Prostate gland (tissue), 2 donors: ENCODE measurements around the gene CTNNA1. TPM values are rescaled to one million over a fixed set of nuclear protein-coding genes. Genes with fewer than 3 reads are reported as not detected.

Source experiments
- DNase-seq: peaks from one replicate; pipeline ENCODE4 v3.0.0-alpha.2; 2019; ENCODE audit warnings: low spot score
- H3K27ac ChIP-seq, 2 donors: fragments of 200-600 bp; sonication (generic); 2 replicates each; pipeline ENCODE4 v1.5.1; 2017 to 2019
- H3K27me3 ChIP-seq: fragments of 200-600 bp; sonication (generic); replicated peaks from 2 replicates; pipeline ENCODE4 v1.5.1; 2019; ENCODE audit not compliant: insufficient read depth
- H3K36me3 ChIP-seq, 2 donors: fragments of 200-600 bp; sonication (generic); 1 replicate in 1 of 2; 2 replicates in 1 of 2; pipeline versions ENCODE4 v1.5.1 to v1.8.1; 2017 to 2019
- H3K4me1 ChIP-seq: fragments of 200-600 bp; sonication (generic); replicated peaks from 2 replicates; pipeline ENCODE4 v1.5.1; 2019
- H3K4me3 ChIP-seq, 2 donors: fragments of 200-600 bp; sonication (generic); 2 replicates each; pipeline ENCODE4 v1.5.1; 2017 to 2019
- H3K9me3 ChIP-seq: fragments of 200-600 bp; sonication (generic); 2 replicates; pipeline ENCODE4 v1.5.1; 2017
- CTCF ChIP-seq, 4 experiments: fragments of 200-600 bp in 2 of 4; fragments of 450-650 bp in 2 of 4; sonication (generic) in 2 of 4; IDR thresholded peaks; 1 replicate in 3 of 4; 2 replicates in 1 of 4; pipeline ENCODE4 v1.5.1; 2016 to 2019; ENCODE audit warnings: antibody characterized with exemption in 4 of 4, mild to moderate bottlenecking in 2 of 4, moderate library complexity in 2 of 4
- POLR2A ChIP-seq: fragments of 450-650 bp; IDR thresholded peaks from one replicate; pipeline ENCODE4 v1.6.1; 2016; ENCODE audit warnings: antibody characterized with exemption, mild to moderate bottlenecking
- POLR2AphosphoS5 ChIP-seq: sonication (generic); formaldehyde crosslinking; IDR thresholded peaks from one replicate; pipeline ENCODE4 v1.6.1; 2017; ENCODE audit warnings: antibody characterized with exemption
- WGBS: methylation state at CpG from one replicate; pipeline ENCODE4 v1.1.5; 2018; 5-methylcytosine and 5-hydroxymethylcytosine counted together
- intact Hi-C: fragments of 100-400 bp; cut with DNase I; formaldehyde crosslinking; loops from one replicate; pipeline ENCODE4 v1.14.2; 2022
- total RNA-seq, 2 donors: library from RNA; depleted of rRNA; stranded (reverse); fragments of >200 nt; gene quantifications; one replicate each; pipeline ENCODE4 v1.1.0, GENCODE V29; 2016

The CTNNA1 gene
- total RNA-seq, 2 donors from 2014 or later: 210 to 212 TPM

GRCh38 chr5:138933522-138934290 lies 180.5 kb downstream of the CTNNA1 start:
- H3K27ac ChIP-seq: no peak overlapping the region
- TF ChIP-seq POLR2AphosphoS5 (no peak), POLR2A (no peak), CTCF (IDR thresholded peaks at IDR 0.05) (no peak)
- intact Hi-C loops: no loop called here
- H3K4me3 ChIP-seq: no peak overlapping the region
- no peaks in the 10 kb centered on the region for H3K27me3 ChIP-seq
- H3K36me3 ChIP-seq: peaks cover 3 to 29% of the 10 kb centered on the region in 2 donors
- no peaks in the 10 kb centered on the region for H3K9me3 ChIP-seq
- no peak for DNase-seq
- 88% methylated on average over 18 of the region's 18 CpGs for WGBS
- no peaks in the 10 kb centered on the region for H3K4me1 ChIP-seq

DNA sequence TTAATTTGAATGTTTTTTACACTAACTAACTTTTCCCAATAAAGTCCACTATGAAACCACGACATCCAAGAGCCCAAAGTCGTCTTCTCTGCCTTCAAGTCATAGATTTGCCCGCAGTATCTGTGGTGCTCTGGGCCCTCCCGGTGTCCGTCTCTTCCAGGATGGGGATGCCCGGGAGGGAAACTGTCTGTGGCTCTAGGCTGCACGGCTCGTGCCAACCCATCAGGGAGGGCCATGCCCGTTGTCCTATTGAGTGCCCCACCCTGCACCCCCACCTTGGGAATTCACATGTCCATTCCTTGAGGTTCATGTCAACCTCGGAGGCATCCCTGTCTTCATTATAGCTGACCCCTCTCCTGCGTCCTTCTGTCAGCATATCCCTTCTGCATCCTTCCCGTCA lies 181.7 kb downstream of the CTNNA1 start:
- H3K4me1 ChIP-seq: no peaks in the 10 kb centered on the region

GRCh38 chr5:138935466-138935865 lies 182.2 kb downstream of the CTNNA1 start:
- no peak for DNase-seq
- Histone ChIP-seq H3K4me3 (no peak overlapping the region), H3K27ac (no peak overlapping the region), H3K27me3 (no peaks in the 10 kb centered on the region), H3K4me1 (no peaks in the 10 kb centered on the region), H3K9me3 (no peaks in the 10 kb centered on the region), H3K36me3 (peaks cover 3 to 21% of the 10 kb centered on the region in 2 donors)
- TF ChIP-seq POLR2A: no peak
- no peak for TF ChIP-seq CTCF (IDR thresholded peaks at IDR 0.05)
- no peak for TF ChIP-seq POLR2AphosphoS5
- WGBS: 76% methylated on average over 10 of the region's 10 CpGs
- intact Hi-C loops: no loop called here

More for the DNA sequence above, 181.7 kb downstream of the CTNNA1 start:
- DNase-seq: no peak
- H3K27me3 ChIP-seq: no peaks in the 10 kb centered on the region
- H3K36me3 ChIP-seq: peaks cover 3 to 23% of the 10 kb centered on the region in 2 donors
- no peaks in the 10 kb centered on the region for H3K9me3 ChIP-seq
- intact Hi-C loops: no loop called here
- H3K27ac ChIP-seq: no peak overlapping the region
- TF ChIP-seq POLR2A: no peak
- TF ChIP-seq CTCF (IDR thresholded peaks at IDR 0.05): no peak
- no peak for TF ChIP-seq POLR2AphosphoS5
- no peak overlapping the region for H3K4me3 ChIP-seq
- WGBS: 87% methylated on average over 12 of the region's 12 CpGs

DNA sequence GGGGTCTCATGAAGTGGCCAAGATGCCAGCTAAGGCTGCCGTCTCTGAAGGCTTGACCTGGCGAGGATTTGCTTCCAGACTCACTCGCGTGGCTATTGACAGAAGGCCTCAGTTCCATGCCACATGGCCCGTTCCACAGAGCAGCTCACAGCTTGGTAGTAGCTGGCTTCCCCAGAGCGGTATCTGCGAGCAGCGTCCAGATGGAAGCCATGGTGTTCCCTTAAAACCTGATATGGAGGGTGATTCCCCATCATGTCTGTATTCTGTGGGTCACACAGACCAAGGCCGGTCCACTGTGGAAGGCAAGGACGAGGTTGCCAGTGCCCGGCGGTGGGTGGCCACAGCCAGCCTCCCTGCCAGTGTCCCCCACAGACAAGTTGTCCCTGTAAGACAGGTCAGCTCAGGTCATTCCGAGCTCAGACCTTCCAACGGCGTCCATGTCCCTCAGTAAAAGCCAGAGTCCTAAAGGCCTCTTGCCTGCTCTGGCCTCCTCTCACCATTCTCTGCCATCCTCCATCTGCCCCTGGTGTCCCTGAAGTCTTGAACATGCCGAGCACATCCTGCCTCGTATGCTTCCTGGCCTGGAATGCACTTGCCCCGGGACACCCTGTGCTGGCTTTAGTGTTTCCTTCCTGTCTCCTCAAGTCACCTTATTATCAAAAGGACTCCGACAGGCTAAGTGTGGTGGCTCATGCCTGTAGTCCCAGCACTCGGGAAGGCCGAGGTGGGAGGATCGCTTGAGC lies 183.2 kb downstream of the CTNNA1 start:
- H3K36me3 ChIP-seq: peaks cover 0 to 11% of the 10 kb centered on the region in 2 donors

More for the DNA sequence above, 183.2 kb downstream of the CTNNA1 start:
- H3K4me1 ChIP-seq: no peaks in the 10 kb centered on the region
- no peaks in the 10 kb centered on the region for H3K9me3 ChIP-seq
- DNase-seq: no peak
- intact Hi-C loops: no loop called here
- TF ChIP-seq POLR2AphosphoS5: no peak
- no peak for TF ChIP-seq CTCF (IDR thresholded peaks at IDR 0.05)
- no peak for TF ChIP-seq POLR2A
- H3K4me3 ChIP-seq: no peak overlapping the region
- no peak overlapping the region for H3K27ac ChIP-seq
- H3K27me3 ChIP-seq: no peaks in the 10 kb centered on the region
- WGBS: 78% methylated on average over 22 of the region's 22 CpGs
